Measurements from ENCODE around the gene ATP13A1. TPM values are rescaled to one million over a fixed set of nuclear protein-coding genes. Genes with fewer than 3 reads are reported as not detected.

ATP13A1 gene
- total RNA-seq, 1 experiment from 2014 or later = 29.9 TPM

Small RNA genes lying within 50 kb of the gene (small RNA-seq; reads per million reads assigned to genes)
- gene AC011458.2 = 0 reads per million in 2 experiments

Other genes starting within 250 kb of the ATP13A1 start
- 2.2 and 3.2 TPM in 2 replicates for gene TSSK6, start 148.1 kb downstream of the ATP13A1 start, total RNA-seq (2014; rRNA removed; shearing (Covaris generic))
- gene NDUFA13, start 147.5 kb downstream of the ATP13A1 start, total RNA-seq (2014; rRNA removed; shearing (Covaris generic)) = 134 and 136 TPM in 2 replicates
- gene YJEFN3, start 134.8 kb downstream of the ATP13A1 start, total RNA-seq (2014; rRNA removed; shearing (Covaris generic)) = 1.3 and 2.5 TPM in 2 replicates
- 0.02 and 0.12 TPM in 2 replicates for gene CILP2, start 125.4 kb downstream of the ATP13A1 start, total RNA-seq (2014; rRNA removed; shearing (Covaris generic))
- 0.57 TPM in 1 of 2 replicates, not detected in the other for gene PBX4, start 45.0 kb downstream of the ATP13A1 start, total RNA-seq (2014; rRNA removed; shearing (Covaris generic))
- 1.5 and 2.5 TPM in 2 replicates for gene LPAR2, start 35.5 kb downstream of the ATP13A1 start, total RNA-seq (2014; rRNA removed; shearing (Covaris generic))
- 2.2 and 4.4 TPM in 2 replicates for gene GMIP, start 20.0 kb downstream of the ATP13A1 start, total RNA-seq (2014; rRNA removed; shearing (Covaris generic))
- 6.6 and 7.0 TPM in 2 replicates for gene ZNF101, start 5.2 kb upstream of the ATP13A1 start, total RNA-seq (2014; rRNA removed; shearing (Covaris generic))
- 5.5 and 6.0 TPM in 2 replicates for gene ZNF14, start 69.4 kb upstream of the ATP13A1 start, total RNA-seq (2014; rRNA removed; shearing (Covaris generic))
- gene ZNF506, start 158.1 kb upstream of the ATP13A1 start, total RNA-seq (2014; rRNA removed; shearing (Covaris generic)) = 1.4 and 2.3 TPM in 2 replicates
- gene ZNF253, start 202.2 kb upstream of the ATP13A1 start, total RNA-seq (2014; rRNA removed; shearing (Covaris generic)) = 1.5 and 2.4 TPM in 2 replicates
- gene ZNF93, start 237.3 kb upstream of the ATP13A1 start, total RNA-seq (2014; rRNA removed; shearing (Covaris generic)) = 0.17 TPM in 1 of 2 replicates, not detected in the other